Measurements from ENCODE around the gene ITFG1.

DNA sequence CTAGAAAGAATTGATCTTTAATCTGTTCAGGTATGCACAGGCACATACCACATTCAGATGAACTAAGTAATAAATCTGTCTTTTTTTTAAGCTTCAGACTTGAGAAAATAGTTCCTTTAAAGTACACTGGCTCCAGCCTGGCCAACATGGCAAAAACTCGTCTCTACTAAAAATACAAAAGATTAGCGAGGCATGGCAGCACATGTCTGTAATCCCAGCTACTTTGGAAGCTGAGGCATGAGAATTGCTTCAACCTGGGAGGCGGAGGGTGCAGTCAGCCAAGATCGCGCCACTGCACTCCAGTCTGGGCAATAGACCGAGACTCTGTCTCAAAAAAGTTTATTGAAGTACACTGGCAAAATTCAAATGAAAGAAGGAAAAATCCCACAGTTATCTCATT is 206.1 kb downstream of the ITFG1 start:
- TF ChIP-seq CTCF (IDR thresholded peaks at IDR 0.05; ENCODE audit: low read depth, low read length) (no peak), POLR2A (IDR thresholded peaks at IDR 0.05; ENCODE audit: extremely low read depth, insufficient read length) (no peak)
